ENCODE measurements around the gene PAPLN. TPM values are rescaled to one million over a fixed set of nuclear protein-coding genes. Genes with fewer than 3 reads are reported as not detected.
A peak's percentile ranks its signal among the peaks of the same experiment; 100 is the strongest.

The PAPLN gene
- total and polyA plus RNA-seq, 2 donors from 2014 or later = 19.1 to 132 TPM

GRCh38 chr14:73255005-73255400, 17.7 kb downstream of the PAPLN start:
- FAIRE-seq (no peak), DNase-seq (peak in 1 of 5 donors; percentile 54)
- no peak overlapping the region for H3K9ac ChIP-seq (ENCODE audit: low read length in 3 of 3)
- H3K4me1 ChIP-seq (ENCODE audit: control insufficient read depth in 2 of 3, insufficient read depth in 2 of 3, low read depth in 1 of 3, low read length in 3 of 3) = peaks cover 0 to 4% (median 3%) of the 10 kb centered on the region in 3 donors
- no peak for TF ChIP-seq CTCF (IDR thresholded peaks at IDR 0.05; ENCODE audit: borderline replicate concordance, extremely low read depth, insufficient read depth)
- no peak overlapping the region for H3K4me3 ChIP-seq (ENCODE audit: low read length in 3 of 3)
- intact Hi-C loops (cut with DNase I) = no loop called here
- peaks cover 0 to 5% (median 0%) of the 10 kb centered on the region in 3 donors for H3K36me3 ChIP-seq (ENCODE audit: control insufficient read depth in 2 of 3, insufficient read depth in 3 of 3, low read length in 3 of 3)
- H3K27ac ChIP-seq (ENCODE audit: low read depth in 2 of 2, low read length in 2 of 2) = no peak overlapping the region
- no peaks in the 10 kb centered on the region for H3K9me3 ChIP-seq (ENCODE audit: control insufficient read depth in 2 of 3, insufficient read depth in 1 of 3, low read length in 3 of 3)
- no peaks in the 10 kb centered on the region for H3K27me3 ChIP-seq (ENCODE audit: control insufficient read depth, insufficient read depth, low read length)

GRCh38 chr14:73255693-73256225, 18.5 kb downstream of the PAPLN start:
- TF ChIP-seq CTCF (IDR thresholded peaks at IDR 0.05; ENCODE audit: borderline replicate concordance, extremely low read depth, insufficient read depth) = no peak
- DNase-seq (peak in 2 of 5 donors; percentile 27 to 53), FAIRE-seq (no peak)
- H3K4me3 ChIP-seq (ENCODE audit: low read length in 3 of 3) = no peak overlapping the region
- peaks cover 0 to 9% (median 0%) of the 10 kb centered on the region in 3 donors for H3K36me3 ChIP-seq (ENCODE audit: control insufficient read depth in 2 of 3, insufficient read depth in 3 of 3, low read length in 3 of 3)
- no peak overlapping the region for H3K27ac ChIP-seq (ENCODE audit: low read depth in 2 of 2, low read length in 2 of 2)
- no peaks in the 10 kb centered on the region for H3K9me3 ChIP-seq (ENCODE audit: control insufficient read depth in 2 of 3, insufficient read depth in 1 of 3, low read length in 3 of 3)
- no peaks in the 10 kb centered on the region for H3K27me3 ChIP-seq (ENCODE audit: control insufficient read depth, insufficient read depth, low read length)
- intact Hi-C loops (cut with DNase I) = no loop called here
- peaks cover 0 to 7% (median 3%) of the 10 kb centered on the region in 3 donors for H3K4me1 ChIP-seq (ENCODE audit: control insufficient read depth in 2 of 3, insufficient read depth in 2 of 3, low read depth in 1 of 3, low read length in 3 of 3)
- no peak overlapping the region for H3K9ac ChIP-seq (ENCODE audit: low read length in 3 of 3)

- intact Hi-C loops (cut with DNase I) = no loop called here
- Histone ChIP-seq H3K4me1 (ENCODE audit: control insufficient read depth in 2 of 3, insufficient read depth in 2 of 3, low read depth in 1 of 3, low read length in 3 of 3) (peaks cover 0 to 6% (median 0%) of the 10 kb centered on the region in 3 donors), H3K27ac (ENCODE audit: low read depth in 2 of 2, low read length in 2 of 2) (no peak overlapping the region), H3K27me3 (ENCODE audit: control insufficient read depth, insufficient read depth, low read length) (no peaks in the 10 kb centered on the region), H3K36me3 (ENCODE audit: control insufficient read depth in 2 of 3, insufficient read depth in 3 of 3, low read length in 3 of 3) (peaks cover 0 to 9% (median 0%) of the 10 kb centered on the region in 3 donors), H3K9me3 (ENCODE audit: control insufficient read depth in 2 of 3, insufficient read depth in 1 of 3, low read length in 3 of 3) (no peaks in the 10 kb centered on the region), H3K4me3 (ENCODE audit: low read length in 3 of 3) (no peak overlapping the region), H3K9ac (ENCODE audit: low read length in 3 of 3) (no peak overlapping the region)
- DNase-seq (no peak), FAIRE-seq (no peak)
- no peak for TF ChIP-seq CTCF (IDR thresholded peaks at IDR 0.05; ENCODE audit: borderline replicate concordance, extremely low read depth, insufficient read depth)
Observed at GRCh38 chr14:73258076-73258475, 20.8 kb downstream of the PAPLN start.

All from kidney (tissue), 14 donors.